K562 (cell line): ENCODE results near the gene XRCC5. TPM values are rescaled to one million over a fixed set of nuclear protein-coding genes. Genes with fewer than 3 reads are reported as not detected.

Experiments used
- ATAC-seq: fragments of 200-7000 bp; cut with Tn5 transposase; 3 replicates; pipeline ENCODE4 v1.9.1; 2020; ENCODE audit warnings: moderate library complexity
- BruUV-seq: library from RNA; stranded (reverse); fragments of 400-500 nt; replicated peaks from 2 replicates; lab custom pipeline; 2021; lab: Mats Ljungman, UMichigan
- CTCF ChIA-PET: fragments of 300-600 bp; formaldehyde crosslinking; extraction: SDS; loops from one replicate; lab custom pipeline; 2021; ENCODE audit warnings: low intra/inter-chr PET ratio; lab: Yijun Ruan, JAX
- POLR2A ChIA-PET: fragments of 300-600, 350-650 bp; sonication (Branson Sonifier 250); formaldehyde crosslinking; extraction: SDS; loops from one replicate; lab custom pipeline; 2021; ENCODE audit warnings: antibody characterized with exemption, inconsistent platforms; lab: Yijun Ruan, JAX
- DNase-seq, 4 experiments: peaks; one replicate each; pipeline versions ENCODE4 v3.0.0 to v3.0.0-alpha.2; 2011 to 2018; ENCODE audit warnings: low spot score in 3 of 4, mixed read lengths in 3 of 4; ENCODE audit errors: extremely low read depth in 1 of 4
- FAIRE-seq: peaks from 2 replicates; lab custom pipeline; 2011; peaks lifted over from hg19 to GRCh38; lab: Jason Lieb, UNC
- H2AFZ ChIP-seq: 2 replicates; pipeline ENCODE4 v1.6.0; 2011; ENCODE audit warnings: low read depth, low read length, control low read depth, inconsistent platforms
- H3K27ac ChIP-seq: fragments of 200-600 bp; 3 replicates; pipeline ENCODE4 v1.8.0; 2011; ENCODE audit warnings: low read depth, mild to moderate bottlenecking, control low read depth, inconsistent platforms, low read length, moderate library complexity, mixed read lengths; ENCODE audit errors: extremely low read depth
- H3K27me3 ChIP-seq, 2 experiments: fragments of 300-600 bp in 1 of 2; 2 replicates in 1 of 2; 3 replicates in 1 of 2; pipeline versions ENCODE4 v1.6.0 to v1.8.0; 2011; ENCODE audit warnings: inconsistent platforms in 2 of 2, low read length in 2 of 2, mild to moderate bottlenecking in 1 of 2, mixed read lengths in 1 of 2, moderate library complexity in 1 of 2; ENCODE audit not compliant: control insufficient read depth in 2 of 2, insufficient read depth in 2 of 2
- H3K36me3 ChIP-seq: fragments of 300-600 bp; 3 replicates; pipeline ENCODE4 v1.8.0; 2011; ENCODE audit warnings: mild to moderate bottlenecking, low read length, inconsistent platforms; ENCODE audit not compliant: control insufficient read depth, insufficient read depth
- H3K4me1 ChIP-seq, 2 experiments: fragments of 200-600 bp in 1 of 2; replicated peaks in 1 of 2; 2 replicates in 1 of 2; 3 replicates in 1 of 2; pipeline versions ENCODE4 v1.5.1 to v1.8.0; 2011; ENCODE audit warnings: inconsistent platforms in 2 of 2, low read length in 2 of 2, mild to moderate bottlenecking in 1 of 2, mixed read lengths in 1 of 2, moderate library complexity in 1 of 2; ENCODE audit not compliant: control insufficient read depth in 2 of 2, insufficient read depth in 2 of 2
- H3K4me2 ChIP-seq: 2 replicates; pipeline ENCODE4 v1.6.1; 2011; ENCODE audit warnings: low read length, control low read depth, inconsistent platforms, mixed read lengths; ENCODE audit not compliant: insufficient read depth
- H3K4me3 ChIP-seq: fragments of 200-600 bp; sonication (generic), shearing (Covaris generic); 2 replicates; pipeline ENCODE4 v1.5.1; 2016; ENCODE audit warnings: control low read depth, inconsistent platforms
- H3K79me2 ChIP-seq: fragments of 200-600 bp; 3 replicates; pipeline ENCODE4 v1.8.0; 2011; ENCODE audit warnings: low read length, inconsistent platforms; ENCODE audit not compliant: control insufficient read depth, insufficient read depth
- H3K9ac ChIP-seq, 2 experiments: 2 replicates each; pipeline versions ENCODE4 v1.6.0 to v1.6.1; 2011; ENCODE audit warnings: low read depth in 2 of 2, low read length in 2 of 2, control low read depth in 1 of 2, inconsistent platforms in 1 of 2, mild to moderate bottlenecking in 1 of 2, mixed read lengths in 1 of 2; ENCODE audit not compliant: insufficient read depth in 1 of 2
- H3K9me1 ChIP-seq: one replicate; pipeline ENCODE4 v1.6.0; 2011; ENCODE audit warnings: inconsistent platforms, mild to moderate bottlenecking, low read length, moderate library complexity; ENCODE audit not compliant: control insufficient read depth, insufficient read depth
- H3K9me3 ChIP-seq: replicated peaks from 2 replicates; pipeline ENCODE4 v1.5.1; 2011; ENCODE audit warnings: low read depth, low read length, inconsistent platforms; ENCODE audit not compliant: control insufficient read depth, insufficient read depth
- H4K20me1 ChIP-seq: replicated peaks from 2 replicates; pipeline ENCODE4 v1.6.1; 2011; ENCODE audit warnings: low read length, inconsistent platforms, mixed read lengths; ENCODE audit not compliant: control insufficient read depth, insufficient read depth
- ESRRB ChIP-seq: fragments of 250-450 bp; sonication (Bioruptor Pico); IDR thresholded peaks from 2 replicates; pipeline ENCODE4 v1.5.0; 2020; ENCODE audit warnings: mild to moderate bottlenecking, moderate library complexity, borderline replicate concordance
- MAFK ChIP-seq: IDR thresholded peaks from 2 replicates; pipeline ENCODE4 v1.6.1; 2011; ENCODE audit warnings: low read length, improper control_type of control experiment
- PTBP1 ChIP-seq: fragments of 200-400 bp; formaldehyde crosslinking; IDR thresholded peaks from 2 replicates; pipeline ENCODE4 v1.6.1; 2017; ENCODE audit warnings: low read depth, low read length
- RNF219 ChIP-seq: fragments of 250-450 bp; sonication (Bioruptor Pico); IDR thresholded peaks from 2 replicates; pipeline ENCODE4 v1.5.0; 2022; ENCODE audit warnings: mild to moderate bottlenecking
- STAG1 ChIP-seq: sonication (generic); formaldehyde crosslinking; IDR thresholded peaks from 2 replicates; pipeline ENCODE4 v1.5.0; 2020; ENCODE audit warnings: missing genetic modification reagents, borderline replicate concordance
- ZNF280A ChIP-seq: fragments of 450-650 bp; IDR thresholded peaks from 2 replicates; pipeline ENCODE4 v1.6.1; 2018; ENCODE audit warnings: mild to moderate bottlenecking, low read depth; ENCODE audit not compliant: partially characterized antibody
- ZNF408 ChIP-seq: fragments of 250-450 bp; sonication (Bioruptor Pico); IDR thresholded peaks from 2 replicates; pipeline ENCODE4 v1.4.0; 2020; ENCODE audit warnings: low read depth, mild to moderate bottlenecking, moderate library complexity
- ZNF639 ChIP-seq, 2 experiments: fragments of 200-800 bp in 1 of 2; sonication (Bioruptor generic) in 1 of 2; sonication (generic) in 1 of 2; formaldehyde crosslinking in 1 of 2; IDR thresholded peaks in 1 of 2; conservative IDR thresholded peaks in 1 of 2; 2 replicates each; pipeline versions ENCODE4 v1.5.0 to v1.6.1; 2016 to 2020; ENCODE audit warnings: missing compliant biosample characterization in 1 of 2, missing genetic modification characterization in 1 of 2, missing genetic modification reagents in 1 of 2
- WGBS: fragments of 100-300 bp; shearing (Covaris generic); methylation state at CpG from one replicate; pipeline ENCODE4 v1.1.6; 2016; ENCODE audit warnings: low coverage, mixed read lengths; ENCODE audit not compliant: insufficient coverage; ENCODE audit errors: missing lambda C conversion rate; 5-methylcytosine and 5-hydroxymethylcytosine counted together
- in situ Hi-C: fragments of 300-500 bp; cut with MboI; formaldehyde crosslinking; loops from 4 replicates; pipeline ENCODE4 v1.15.0; 2018; ENCODE audit warnings: inconsistent platforms, mixed read lengths
- intact Hi-C: fragments of 100-400 bp; cut with micrococcal nuclease; formaldehyde crosslinking; loops from 2 replicates; pipeline ENCODE4 v1.14.2; 2022
- polyA plus RNA-seq, 8 experiments: library from polyadenylated mRNA; depleted of rRNA in 4 of 8; stranded (reverse) in 5 of 8; unstranded in 3 of 8; fragments of >200 nt; fragmentation: Nextera tagmentation in 2 of 8; fragmentation: Illumina TruSeq in 1 of 8; extraction: Ambion mirVana in 2 of 8; extraction: Trizol in 1 of 8; gene quantifications; 2 replicates each; pipeline versions ENCODE4 v1.2.1 to v1.2.3, GENCODE V29; 2011 to 2014; ENCODE audit warnings: inconsistent platforms in 1 of 8, missing spikeins in 1 of 8
- total RNA-seq, 7 experiments: library from RNA; depleted of rRNA in 6 of 7; stranded (reverse); fragments of >200 nt in 6 of 7; fragmentation: Illumina TruSeq in 2 of 7; extraction: Trizol in 2 of 7; gene quantifications; 2 replicates each; pipeline versions ENCODE4 v1.2.1 to v1.2.3, GENCODE V29; 2011 to 2021; ENCODE audit warnings: low replicate concordance in 1 of 7
- TF ChIP-seq, protein P1 (sequence below): sonication (generic); IDR thresholded peaks from 2 replicates; pipeline ENCODE4 v1.6.1; 2016
- TF ChIP-seq, protein P2 (sequence below): sonication (generic); formaldehyde crosslinking; IDR thresholded peaks from 2 replicates; pipeline ENCODE4 v1.8.0; 2022; ENCODE audit warnings: mild to moderate bottlenecking, missing genetic modification reagents

XRCC5 gene
- total and polyA plus RNA-seq, 9 of the 15 experiments (the other 6 are each of a cell fraction or from before 2014, with no cell fraction given), result 168 to 551 (median 297) TPM

DNA sequence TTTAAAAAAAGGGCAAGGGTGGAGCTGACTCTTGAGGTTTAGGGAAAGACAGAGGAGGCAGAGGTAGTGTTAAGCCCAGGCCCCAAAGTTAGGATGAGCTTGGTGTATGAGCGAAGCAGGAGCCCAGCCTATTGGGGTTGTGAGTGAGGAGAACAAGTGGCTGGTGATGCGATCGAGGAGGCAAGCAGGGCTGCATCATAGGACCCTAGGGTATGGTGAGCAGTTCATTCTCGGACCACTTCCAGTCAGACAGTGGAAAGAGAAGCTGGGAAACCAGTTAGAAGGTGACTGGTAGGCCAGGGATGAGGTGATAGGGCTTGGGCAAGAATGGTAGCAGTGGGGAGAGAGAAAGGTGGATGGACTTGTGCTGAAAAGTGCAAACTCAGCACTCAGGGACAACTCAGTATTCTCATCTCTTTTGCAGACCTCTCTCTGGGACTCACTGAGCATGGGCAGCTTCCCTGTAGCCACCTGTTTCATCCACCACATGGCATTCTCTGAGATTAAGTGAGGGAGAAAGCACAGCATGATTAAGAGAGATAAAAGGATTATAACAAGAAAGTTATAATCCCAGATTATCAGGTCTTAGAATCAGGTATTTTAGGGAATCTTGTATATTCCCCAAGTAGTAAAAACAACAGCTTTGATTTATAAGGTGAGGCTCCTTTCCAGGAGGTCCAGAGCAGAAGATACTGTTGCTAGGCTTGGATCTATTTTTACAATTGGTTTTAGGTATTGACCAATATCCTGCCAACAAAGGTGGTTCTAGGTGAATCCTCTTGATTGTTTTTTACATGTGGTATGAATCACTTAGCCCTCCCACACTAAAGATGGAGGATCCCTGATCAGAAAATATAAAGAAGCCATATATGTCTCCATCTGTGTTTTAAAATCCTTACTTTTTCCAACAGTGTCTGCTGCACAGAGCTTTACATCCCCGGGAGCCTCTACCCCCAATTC, 38.3 kb downstream of the XRCC5 start (continued):
- TF ChIP-seq ESRRB (CRISPR knock-in tag) (no peak), ZNF408 (CRISPR knock-in tag) (no peak), MAFK (peak; percentile 74), ZNF639 (CRISPR knock-in tag; conservative IDR thresholded peaks at IDR 0.05 in 1 of 2, IDR thresholded peaks at IDR 0.05 in 1 of 2) (no peak)
- TF ChIP-seq, protein P1, sequence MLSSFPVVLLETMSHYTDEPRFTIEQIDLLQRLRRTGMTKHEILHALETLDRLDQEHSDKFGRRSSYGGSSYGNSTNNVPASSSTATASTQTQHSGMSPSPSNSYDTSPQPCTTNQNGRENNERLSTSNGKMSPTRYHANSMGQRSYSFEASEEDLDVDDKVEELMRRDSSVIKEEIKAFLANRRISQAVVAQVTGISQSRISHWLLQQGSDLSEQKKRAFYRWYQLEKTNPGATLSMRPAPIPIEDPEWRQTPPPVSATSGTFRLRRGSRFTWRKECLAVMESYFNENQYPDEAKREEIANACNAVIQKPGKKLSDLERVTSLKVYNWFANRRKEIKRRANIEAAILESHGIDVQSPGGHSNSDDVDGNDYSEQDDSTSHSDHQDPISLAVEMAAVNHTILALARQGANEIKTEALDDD, result no peak

- intact Hi-C loops, result no loop called here
- ChIA-PET CTCF (no interaction called here), POLR2A (interaction anchor here (0.6 kb wide), 2 partner anchors 206 to 349 kb away, joined by 3 to 5 read pairs; partner anchors contain the start of gene RPL37A)
- H3K36me3 ChIP-seq, result peaks cover 97% of the 10 kb centered on the region
- H3K27me3 ChIP-seq, result no peaks in the 10 kb centered on the region
- no peaks in the 10 kb centered on the region for H3K9me3 ChIP-seq
- in situ Hi-C loops, result no loop called here
- FAIRE-seq, result no peak
- no peak overlapping the region for H3K4me3 ChIP-seq
- H3K9me1 ChIP-seq, result no peaks in the 10 kb centered on the region
- no TSS peak for BruUV-seq
- H4K20me1 ChIP-seq, result 0 out of 2 replicates have a peak, but pooled peaks cover 3% of the 10 kb centered on the region
- no peaks in the 10 kb centered on the region for H3K4me1 ChIP-seq
- no peak overlapping the region for H3K4me2 ChIP-seq
- no peak for DNase-seq
- no peak overlapping the region for H3K9ac ChIP-seq
- peaks cover 4% of the 10 kb centered on the region; the same call in 1 of the 3 replicates for H3K79me2 ChIP-seq
- H2AFZ ChIP-seq, result no peak overlapping the region
- ATAC-seq, result no peak
- H3K27ac ChIP-seq, result no peak overlapping the region
- WGBS, result 100% methylated on average over 4 of the region's 4 CpGs
- TF ChIP-seq ZNF280A, result no peak
- no peak for TF ChIP-seq PTBP1
- no peak for TF ChIP-seq RNF219 (CRISPR knock-in tag)
- TF ChIP-seq STAG1, result no peak
- TF ChIP-seq, protein P2, sequence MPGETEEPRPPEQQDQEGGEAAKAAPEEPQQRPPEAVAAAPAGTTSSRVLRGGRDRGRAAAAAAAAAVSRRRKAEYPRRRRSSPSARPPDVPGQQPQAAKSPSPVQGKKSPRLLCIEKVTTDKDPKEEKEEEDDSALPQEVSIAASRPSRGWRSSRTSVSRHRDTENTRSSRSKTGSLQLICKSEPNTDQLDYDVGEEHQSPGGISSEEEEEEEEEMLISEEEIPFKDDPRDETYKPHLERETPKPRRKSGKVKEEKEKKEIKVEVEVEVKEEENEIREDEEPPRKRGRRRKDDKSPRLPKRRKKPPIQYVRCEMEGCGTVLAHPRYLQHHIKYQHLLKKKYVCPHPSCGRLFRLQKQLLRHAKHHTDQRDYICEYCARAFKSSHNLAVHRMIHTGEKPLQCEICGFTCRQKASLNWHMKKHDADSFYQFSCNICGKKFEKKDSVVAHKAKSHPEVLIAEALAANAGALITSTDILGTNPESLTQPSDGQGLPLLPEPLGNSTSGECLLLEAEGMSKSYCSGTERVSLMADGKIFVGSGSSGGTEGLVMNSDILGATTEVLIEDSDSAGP (CRISPR knock-in tag), result no peak
Observed at GRCh38 chr2:216148983-216149382, 39.8 kb downstream of the XRCC5 start.
